A549 (cell line): Measurements from ENCODE around the gene PRKCQ.

Experiments used
- BHLHE40 ChIP-seq: IDR thresholded peaks from 2 replicates; pipeline ENCODE4 v1.6.1; 2012; ENCODE audit warnings: low read depth, low read length, inconsistent platforms
- HOXA7 ChIP-seq: fragments of 250-450 bp; sonication (Bioruptor Pico); IDR thresholded peaks from 2 replicates; pipeline ENCODE4 v1.5.0; 2020; ENCODE audit warnings: mild to moderate bottlenecking, moderate library complexity
- MAFK ChIP-seq: fragments of 450-650 bp; IDR thresholded peaks from 2 replicates; pipeline ENCODE4 v1.6.1; 2014; ENCODE audit not compliant: partially characterized antibody
- NFE2L2 ChIP-seq: fragments of 150-350 bp; conservative IDR thresholded peaks from 2 replicates; pipeline ENCODE4 v1.6.1; 2014; ENCODE audit warnings: low read length
- NR3C1 ChIP-seq: fragments of >200 bp; sonication (Bioruptor Twin); formaldehyde crosslinking; IDR thresholded peaks from 3 replicates; pipeline ENCODE4 v1.6.1; 2017
- POLR2A ChIP-seq: IDR thresholded peaks from 2 replicates; pipeline ENCODE4 v1.6.1; 2012; ENCODE audit warnings: mild to moderate bottlenecking, low read length
- RFX5 ChIP-seq: fragments of 450-650 bp; IDR thresholded peaks from 2 replicates; pipeline ENCODE4 v1.7.1; 2014; ENCODE audit warnings: antibody characterized with exemption, mild to moderate bottlenecking, moderate library complexity
- SMC3 ChIP-seq: fragments of >200 bp; sonication (Bioruptor Twin); formaldehyde crosslinking; IDR thresholded peaks from 3 replicates; pipeline ENCODE4 v1.6.1; 2018; ENCODE audit warnings: inconsistent platforms
- TF ChIP-seq, protein P1 (sequence below): fragments of >200 bp; sonication (Bioruptor Twin); formaldehyde crosslinking; IDR thresholded peaks from 3 replicates; pipeline ENCODE4 v1.5.1; 2016
- TF ChIP-seq, protein P2 (sequence below): fragments of 150-350 bp; IDR thresholded peaks from 2 replicates; pipeline ENCODE4 v1.6.1; 2014; ENCODE audit warnings: low read depth, mild to moderate bottlenecking, low read length
- TF ChIP-seq, protein P3 (sequence below): fragments of 200-600 bp; sonication (generic); IDR thresholded peaks from 2 replicates; pipeline ENCODE4 v1.6.1; 2016; ENCODE audit warnings: antibody characterized with exemption, mild to moderate bottlenecking, moderate library complexity
- TF ChIP-seq, protein P4 (sequence below): fragments of 450-650 bp; IDR thresholded peaks from 2 replicates; pipeline ENCODE4 v1.6.1; 2014; ENCODE audit warnings: antibody characterized with exemption

DNA sequence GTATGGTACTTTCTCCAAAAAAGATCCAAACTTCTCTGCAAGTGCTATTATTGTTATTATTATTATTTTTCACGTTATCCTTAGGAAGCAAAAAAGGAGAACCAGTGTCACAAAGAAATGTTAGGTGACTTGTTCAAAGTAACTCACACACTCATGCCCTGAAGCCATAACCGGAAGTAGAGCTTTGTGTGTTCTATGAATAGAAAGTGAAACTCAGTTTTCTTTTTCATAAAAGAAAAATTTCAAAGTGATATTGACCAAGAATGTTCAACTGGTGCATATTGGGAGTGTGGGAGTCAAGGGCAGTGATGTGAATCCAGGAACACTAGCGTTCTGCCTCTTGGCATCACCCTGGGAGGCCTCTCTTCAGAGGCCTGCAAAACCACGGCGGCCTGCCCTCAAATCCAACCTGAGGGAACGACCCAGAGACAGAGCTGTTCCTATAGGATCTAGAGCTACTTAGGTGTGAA is 106.1 kb downstream of the PRKCQ start:
- TF ChIP-seq, protein P1, sequence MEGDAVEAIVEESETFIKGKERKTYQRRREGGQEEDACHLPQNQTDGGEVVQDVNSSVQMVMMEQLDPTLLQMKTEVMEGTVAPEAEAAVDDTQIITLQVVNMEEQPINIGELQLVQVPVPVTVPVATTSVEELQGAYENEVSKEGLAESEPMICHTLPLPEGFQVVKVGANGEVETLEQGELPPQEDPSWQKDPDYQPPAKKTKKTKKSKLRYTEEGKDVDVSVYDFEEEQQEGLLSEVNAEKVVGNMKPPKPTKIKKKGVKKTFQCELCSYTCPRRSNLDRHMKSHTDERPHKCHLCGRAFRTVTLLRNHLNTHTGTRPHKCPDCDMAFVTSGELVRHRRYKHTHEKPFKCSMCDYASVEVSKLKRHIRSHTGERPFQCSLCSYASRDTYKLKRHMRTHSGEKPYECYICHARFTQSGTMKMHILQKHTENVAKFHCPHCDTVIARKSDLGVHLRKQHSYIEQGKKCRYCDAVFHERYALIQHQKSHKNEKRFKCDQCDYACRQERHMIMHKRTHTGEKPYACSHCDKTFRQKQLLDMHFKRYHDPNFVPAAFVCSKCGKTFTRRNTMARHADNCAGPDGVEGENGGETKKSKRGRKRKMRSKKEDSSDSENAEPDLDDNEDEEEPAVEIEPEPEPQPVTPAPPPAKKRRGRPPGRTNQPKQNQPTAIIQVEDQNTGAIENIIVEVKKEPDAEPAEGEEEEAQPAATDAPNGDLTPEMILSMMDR = no peak
- TF ChIP-seq POLR2A (no peak), NFE2L2 (no peak), NR3C1 (no peak), RFX5 (no peak), SMC3 (no peak), MAFK (no peak), HOXA7 (CRISPR knock-in tag) (no peak), BHLHE40 (no peak)
- TF ChIP-seq, protein P2, sequence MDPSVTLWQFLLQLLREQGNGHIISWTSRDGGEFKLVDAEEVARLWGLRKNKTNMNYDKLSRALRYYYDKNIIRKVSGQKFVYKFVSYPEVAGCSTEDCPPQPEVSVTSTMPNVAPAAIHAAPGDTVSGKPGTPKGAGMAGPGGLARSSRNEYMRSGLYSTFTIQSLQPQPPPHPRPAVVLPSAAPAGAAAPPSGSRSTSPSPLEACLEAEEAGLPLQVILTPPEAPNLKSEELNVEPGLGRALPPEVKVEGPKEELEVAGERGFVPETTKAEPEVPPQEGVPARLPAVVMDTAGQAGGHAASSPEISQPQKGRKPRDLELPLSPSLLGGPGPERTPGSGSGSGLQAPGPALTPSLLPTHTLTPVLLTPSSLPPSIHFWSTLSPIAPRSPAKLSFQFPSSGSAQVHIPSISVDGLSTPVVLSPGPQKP = no peak
- TF ChIP-seq, protein P3, sequence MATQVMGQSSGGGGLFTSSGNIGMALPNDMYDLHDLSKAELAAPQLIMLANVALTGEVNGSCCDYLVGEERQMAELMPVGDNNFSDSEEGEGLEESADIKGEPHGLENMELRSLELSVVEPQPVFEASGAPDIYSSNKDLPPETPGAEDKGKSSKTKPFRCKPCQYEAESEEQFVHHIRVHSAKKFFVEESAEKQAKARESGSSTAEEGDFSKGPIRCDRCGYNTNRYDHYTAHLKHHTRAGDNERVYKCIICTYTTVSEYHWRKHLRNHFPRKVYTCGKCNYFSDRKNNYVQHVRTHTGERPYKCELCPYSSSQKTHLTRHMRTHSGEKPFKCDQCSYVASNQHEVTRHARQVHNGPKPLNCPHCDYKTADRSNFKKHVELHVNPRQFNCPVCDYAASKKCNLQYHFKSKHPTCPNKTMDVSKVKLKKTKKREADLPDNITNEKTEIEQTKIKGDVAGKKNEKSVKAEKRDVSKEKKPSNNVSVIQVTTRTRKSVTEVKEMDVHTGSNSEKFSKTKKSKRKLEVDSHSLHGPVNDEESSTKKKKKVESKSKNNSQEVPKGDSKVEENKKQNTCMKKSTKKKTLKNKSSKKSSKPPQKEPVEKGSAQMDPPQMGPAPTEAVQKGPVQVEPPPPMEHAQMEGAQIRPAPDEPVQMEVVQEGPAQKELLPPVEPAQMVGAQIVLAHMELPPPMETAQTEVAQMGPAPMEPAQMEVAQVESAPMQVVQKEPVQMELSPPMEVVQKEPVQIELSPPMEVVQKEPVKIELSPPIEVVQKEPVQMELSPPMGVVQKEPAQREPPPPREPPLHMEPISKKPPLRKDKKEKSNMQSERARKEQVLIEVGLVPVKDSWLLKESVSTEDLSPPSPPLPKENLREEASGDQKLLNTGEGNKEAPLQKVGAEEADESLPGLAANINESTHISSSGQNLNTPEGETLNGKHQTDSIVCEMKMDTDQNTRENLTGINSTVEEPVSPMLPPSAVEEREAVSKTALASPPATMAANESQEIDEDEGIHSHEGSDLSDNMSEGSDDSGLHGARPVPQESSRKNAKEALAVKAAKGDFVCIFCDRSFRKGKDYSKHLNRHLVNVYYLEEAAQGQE = no peak
- TF ChIP-seq, protein P4, sequence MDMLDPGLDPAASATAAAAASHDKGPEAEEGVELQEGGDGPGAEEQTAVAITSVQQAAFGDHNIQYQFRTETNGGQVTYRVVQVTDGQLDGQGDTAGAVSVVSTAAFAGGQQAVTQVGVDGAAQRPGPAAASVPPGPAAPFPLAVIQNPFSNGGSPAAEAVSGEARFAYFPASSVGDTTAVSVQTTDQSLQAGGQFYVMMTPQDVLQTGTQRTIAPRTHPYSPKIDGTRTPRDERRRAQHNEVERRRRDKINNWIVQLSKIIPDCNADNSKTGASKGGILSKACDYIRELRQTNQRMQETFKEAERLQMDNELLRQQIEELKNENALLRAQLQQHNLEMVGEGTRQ = no peak
